ENCODE data around the gene SLC46A3. TPM values are rescaled to one million over a fixed set of nuclear protein-coding genes. Genes with fewer than 3 reads are reported as not detected.

The SLC46A3 gene
- total RNA-seq, 1 experiment from 2014 or later: 0.84 TPM

DNA sequence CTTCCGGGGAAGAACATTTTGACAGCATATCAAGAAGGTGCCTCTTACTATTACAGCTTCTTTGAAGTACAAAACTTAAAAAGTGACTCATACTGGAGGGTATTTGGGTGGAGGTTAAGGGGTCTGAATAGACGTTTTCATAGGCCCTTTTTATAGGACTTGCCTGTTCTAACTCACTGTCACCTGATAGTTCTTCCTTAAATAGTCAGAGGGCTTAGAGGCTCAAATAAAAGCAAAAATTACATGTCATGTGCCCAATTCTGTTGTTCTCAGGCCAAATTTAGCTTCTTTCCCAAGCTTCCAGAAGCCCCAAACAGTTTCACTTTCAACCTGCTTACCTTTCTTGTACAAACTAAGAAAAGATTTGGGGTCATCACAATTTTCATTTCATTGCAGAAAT, 16.1 kb upstream of the SLC46A3 start:
- H3K9me2 ChIP-seq (replicated peaks; ENCODE audit: low read length): no peaks in the 10 kb centered on the region
- DNase-seq (no peak), ATAC-seq (no peak)
- TF ChIP-seq EZH2 (IDR thresholded peaks at IDR 0.05; ENCODE audit: low read length, unreplicated experiment) (no peak), EZH2phosphoT487 (IDR thresholded peaks at IDR 0.05; ENCODE audit: borderline replicate concordance, low read length) (no peak)
- TF ChIP-seq, protein P1, sequence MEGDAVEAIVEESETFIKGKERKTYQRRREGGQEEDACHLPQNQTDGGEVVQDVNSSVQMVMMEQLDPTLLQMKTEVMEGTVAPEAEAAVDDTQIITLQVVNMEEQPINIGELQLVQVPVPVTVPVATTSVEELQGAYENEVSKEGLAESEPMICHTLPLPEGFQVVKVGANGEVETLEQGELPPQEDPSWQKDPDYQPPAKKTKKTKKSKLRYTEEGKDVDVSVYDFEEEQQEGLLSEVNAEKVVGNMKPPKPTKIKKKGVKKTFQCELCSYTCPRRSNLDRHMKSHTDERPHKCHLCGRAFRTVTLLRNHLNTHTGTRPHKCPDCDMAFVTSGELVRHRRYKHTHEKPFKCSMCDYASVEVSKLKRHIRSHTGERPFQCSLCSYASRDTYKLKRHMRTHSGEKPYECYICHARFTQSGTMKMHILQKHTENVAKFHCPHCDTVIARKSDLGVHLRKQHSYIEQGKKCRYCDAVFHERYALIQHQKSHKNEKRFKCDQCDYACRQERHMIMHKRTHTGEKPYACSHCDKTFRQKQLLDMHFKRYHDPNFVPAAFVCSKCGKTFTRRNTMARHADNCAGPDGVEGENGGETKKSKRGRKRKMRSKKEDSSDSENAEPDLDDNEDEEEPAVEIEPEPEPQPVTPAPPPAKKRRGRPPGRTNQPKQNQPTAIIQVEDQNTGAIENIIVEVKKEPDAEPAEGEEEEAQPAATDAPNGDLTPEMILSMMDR (conservative IDR thresholded peaks at IDR 0.05; ENCODE audit: low read depth, low read length): no peak
- H2AFZ ChIP-seq (ENCODE audit: low read length): no peak overlapping the region
- no peaks in the 10 kb centered on the region for H3K27me3 ChIP-seq (ENCODE audit: low read length)
- H4K20me1 ChIP-seq (ENCODE audit: low read length): no peaks in the 10 kb centered on the region
- no peaks in the 10 kb centered on the region for H3K36me3 ChIP-seq (ENCODE audit: low read depth, low read length)
- H3K27ac ChIP-seq (ENCODE audit: low read length): no peak overlapping the region
- H3K4me1 ChIP-seq (ENCODE audit: insufficient read depth, low read length): no peaks in the 10 kb centered on the region
- H3K79me2 ChIP-seq (ENCODE audit: low read length): no peaks in the 10 kb centered on the region
- BruUV-seq (replicated peaks): no TSS peak
- ChIA-PET POLR2A (ENCODE audit: unreplicated experiment) (no interaction called here), CTCF (no interaction called here)
- intact Hi-C loops (cut with micrococcal nuclease): no loop called here
- no peak overlapping the region for H3K4me3 ChIP-seq (ENCODE audit: low read length)
- H3F3A ChIP-seq (ENCODE audit: low read length, unreplicated experiment): no peaks in the 10 kb centered on the region
- no peak overlapping the region for H3K9ac ChIP-seq (ENCODE audit: low read length)
- no peak overlapping the region for H3K4me2 ChIP-seq (ENCODE audit: low read length)
- H3K9me3 ChIP-seq (ENCODE audit: low read length): no peaks in the 10 kb centered on the region

DNA sequence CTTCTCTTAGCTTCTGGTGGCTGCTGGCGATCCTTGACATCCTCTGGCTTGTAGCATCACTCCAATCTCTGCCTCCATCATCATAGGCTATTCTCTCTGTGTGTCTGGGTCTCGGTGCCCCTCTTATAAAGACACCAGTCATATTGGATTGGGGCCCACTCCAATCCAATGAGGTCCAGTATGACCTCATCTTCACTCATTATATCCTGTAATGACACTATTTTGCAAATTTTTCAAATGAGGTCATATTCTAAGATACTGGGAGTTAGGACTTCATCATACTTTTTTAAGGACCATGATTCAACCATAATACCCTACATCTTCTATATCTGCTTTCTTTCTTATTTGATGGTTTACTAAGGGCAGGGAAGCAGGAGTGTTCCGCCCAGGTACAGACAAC, 12.0 kb upstream of the SLC46A3 start:
- DNase-seq (no peak), ATAC-seq (no peak)
- no peak for TF ChIP-seq EZH2phosphoT487 (IDR thresholded peaks at IDR 0.05; ENCODE audit: borderline replicate concordance, low read length)
- TF ChIP-seq, protein P1 (conservative IDR thresholded peaks at IDR 0.05; ENCODE audit: low read depth, low read length): no peak
- no peak for TF ChIP-seq EZH2 (IDR thresholded peaks at IDR 0.05; ENCODE audit: low read length, unreplicated experiment)
- intact Hi-C loops (cut with micrococcal nuclease): no loop called here
- Histone ChIP-seq H4K20me1 (ENCODE audit: low read length) (no peaks in the 10 kb centered on the region), H3K79me2 (ENCODE audit: low read length) (no peaks in the 10 kb centered on the region), H3K9me3 (ENCODE audit: low read length) (no peaks in the 10 kb centered on the region), H3K36me3 (ENCODE audit: low read depth, low read length) (no peaks in the 10 kb centered on the region), H2AFZ (ENCODE audit: low read length) (no peak overlapping the region), H3K27ac (ENCODE audit: low read length) (no peak overlapping the region), H3K9me2 (replicated peaks; ENCODE audit: low read length) (no peaks in the 10 kb centered on the region), H3K4me3 (ENCODE audit: low read length) (no peak overlapping the region), H3K27me3 (ENCODE audit: low read length) (no peaks in the 10 kb centered on the region), H3F3A (ENCODE audit: low read length, unreplicated experiment) (no peaks in the 10 kb centered on the region), H3K9ac (ENCODE audit: low read length) (no peak overlapping the region), H3K4me1 (ENCODE audit: insufficient read depth, low read length) (no peaks in the 10 kb centered on the region), H3K4me2 (ENCODE audit: low read length) (no peak overlapping the region)
- ChIA-PET CTCF (no interaction called here), POLR2A (ENCODE audit: unreplicated experiment) (no interaction called here)
- BruUV-seq (replicated peaks): no TSS peak

DNA sequence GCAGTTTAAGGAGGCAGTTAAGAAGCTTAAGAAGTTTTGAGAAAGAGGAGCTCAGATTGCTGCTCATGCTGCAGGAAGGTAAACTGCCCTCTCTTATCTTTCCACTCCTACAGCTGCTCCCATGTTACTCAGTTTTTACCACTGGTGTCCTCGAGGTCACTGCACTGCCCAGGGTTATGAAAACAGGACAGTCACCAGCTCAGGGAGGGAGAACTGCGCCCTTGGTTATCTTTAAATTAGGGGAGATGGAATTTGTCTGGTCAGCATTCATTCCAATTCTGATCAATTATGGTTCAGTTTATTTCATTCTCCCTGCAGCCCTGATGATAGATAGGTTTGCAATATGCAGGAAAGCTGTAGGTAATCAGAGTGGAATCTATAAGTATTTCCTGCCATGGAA, 10.8 kb upstream of the SLC46A3 start:
- no peak for TF ChIP-seq EZH2phosphoT487 (IDR thresholded peaks at IDR 0.05; ENCODE audit: borderline replicate concordance, low read length)
- no peak for TF ChIP-seq EZH2 (IDR thresholded peaks at IDR 0.05; ENCODE audit: low read length, unreplicated experiment)
- TF ChIP-seq, protein P1 (conservative IDR thresholded peaks at IDR 0.05; ENCODE audit: low read depth, low read length): no peak
- Histone ChIP-seq H3K27ac (ENCODE audit: low read length) (no peak overlapping the region), H3K4me2 (ENCODE audit: low read length) (no peak overlapping the region), H3K79me2 (ENCODE audit: low read length) (no peaks in the 10 kb centered on the region), H2AFZ (ENCODE audit: low read length) (no peak overlapping the region), H3K36me3 (ENCODE audit: low read depth, low read length) (no peaks in the 10 kb centered on the region), H3K27me3 (ENCODE audit: low read length) (no peaks in the 10 kb centered on the region), H4K20me1 (ENCODE audit: low read length) (no peaks in the 10 kb centered on the region), H3K9me2 (replicated peaks; ENCODE audit: low read length) (no peaks in the 10 kb centered on the region), H3K9me3 (ENCODE audit: low read length) (no peaks in the 10 kb centered on the region), H3K4me3 (ENCODE audit: low read length) (no peak overlapping the region), H3K4me1 (ENCODE audit: insufficient read depth, low read length) (no peaks in the 10 kb centered on the region), H3F3A (ENCODE audit: low read length, unreplicated experiment) (no peaks in the 10 kb centered on the region), H3K9ac (ENCODE audit: low read length) (no peak overlapping the region)
- no TSS peak for BruUV-seq (replicated peaks)
- intact Hi-C loops (cut with micrococcal nuclease): no loop called here
- DNase-seq (no peak), ATAC-seq (no peak)
- CTCF ChIA-PET: no interaction called here
- POLR2A ChIA-PET (ENCODE audit: unreplicated experiment): no interaction called here

Measured in PC-3 (cell line).